ENCODE data around the gene TBC1D22B. TPM values are rescaled to one million over a fixed set of nuclear protein-coding genes. Genes with fewer than 3 reads are reported as not detected.
A peak's percentile ranks its signal among the peaks of the same experiment; 100 is the strongest.

The TBC1D22B gene
- total and polyA plus RNA-seq, 2 of the 13 experiments (the other 11 are each of a cell fraction or from before 2014, with no cell fraction given), result 9.7 to 12.9 TPM

DNA sequence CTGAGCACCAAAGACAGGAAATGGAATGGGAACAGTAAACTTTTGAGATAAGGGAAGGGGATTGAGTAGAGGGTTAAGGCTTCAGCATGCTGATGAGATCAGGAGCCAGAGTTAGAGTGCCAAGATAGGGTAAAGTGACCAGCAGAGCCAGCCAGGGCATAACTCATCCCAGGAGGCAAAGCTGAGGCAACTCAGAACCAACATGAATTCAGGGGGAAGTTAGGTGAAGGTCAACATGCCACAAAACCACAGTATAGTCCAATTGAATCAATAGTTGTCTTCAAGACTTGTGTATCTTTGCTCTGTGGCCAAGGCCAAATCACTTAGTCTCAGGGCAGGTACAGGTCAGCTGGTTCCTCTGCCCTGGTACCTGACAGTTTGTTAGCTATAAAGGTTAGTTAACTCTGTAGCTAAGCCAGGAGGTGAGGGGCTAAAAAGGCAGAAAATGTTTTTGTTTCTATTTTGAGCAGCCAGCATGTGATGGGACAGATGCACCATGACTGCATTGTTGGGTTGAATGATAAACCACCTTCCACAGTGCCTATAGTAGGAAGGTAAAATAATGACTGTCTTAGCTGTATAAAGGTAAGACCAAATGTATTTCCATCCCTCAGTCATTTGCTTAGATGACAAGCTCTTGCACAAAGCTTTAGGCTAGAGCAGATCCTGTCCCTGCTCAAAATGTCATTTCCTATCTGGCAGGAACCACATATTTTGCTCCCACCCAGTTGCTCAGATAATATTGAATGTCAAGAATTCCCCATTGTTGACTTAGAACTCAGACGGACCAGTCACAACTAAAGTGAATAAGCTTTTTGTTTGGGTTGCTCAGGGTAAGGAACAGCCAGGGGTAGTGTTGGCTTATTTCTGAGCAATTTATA, 112.0 kb downstream of the TBC1D22B start (continued):
- TF ChIP-seq, protein P1, sequence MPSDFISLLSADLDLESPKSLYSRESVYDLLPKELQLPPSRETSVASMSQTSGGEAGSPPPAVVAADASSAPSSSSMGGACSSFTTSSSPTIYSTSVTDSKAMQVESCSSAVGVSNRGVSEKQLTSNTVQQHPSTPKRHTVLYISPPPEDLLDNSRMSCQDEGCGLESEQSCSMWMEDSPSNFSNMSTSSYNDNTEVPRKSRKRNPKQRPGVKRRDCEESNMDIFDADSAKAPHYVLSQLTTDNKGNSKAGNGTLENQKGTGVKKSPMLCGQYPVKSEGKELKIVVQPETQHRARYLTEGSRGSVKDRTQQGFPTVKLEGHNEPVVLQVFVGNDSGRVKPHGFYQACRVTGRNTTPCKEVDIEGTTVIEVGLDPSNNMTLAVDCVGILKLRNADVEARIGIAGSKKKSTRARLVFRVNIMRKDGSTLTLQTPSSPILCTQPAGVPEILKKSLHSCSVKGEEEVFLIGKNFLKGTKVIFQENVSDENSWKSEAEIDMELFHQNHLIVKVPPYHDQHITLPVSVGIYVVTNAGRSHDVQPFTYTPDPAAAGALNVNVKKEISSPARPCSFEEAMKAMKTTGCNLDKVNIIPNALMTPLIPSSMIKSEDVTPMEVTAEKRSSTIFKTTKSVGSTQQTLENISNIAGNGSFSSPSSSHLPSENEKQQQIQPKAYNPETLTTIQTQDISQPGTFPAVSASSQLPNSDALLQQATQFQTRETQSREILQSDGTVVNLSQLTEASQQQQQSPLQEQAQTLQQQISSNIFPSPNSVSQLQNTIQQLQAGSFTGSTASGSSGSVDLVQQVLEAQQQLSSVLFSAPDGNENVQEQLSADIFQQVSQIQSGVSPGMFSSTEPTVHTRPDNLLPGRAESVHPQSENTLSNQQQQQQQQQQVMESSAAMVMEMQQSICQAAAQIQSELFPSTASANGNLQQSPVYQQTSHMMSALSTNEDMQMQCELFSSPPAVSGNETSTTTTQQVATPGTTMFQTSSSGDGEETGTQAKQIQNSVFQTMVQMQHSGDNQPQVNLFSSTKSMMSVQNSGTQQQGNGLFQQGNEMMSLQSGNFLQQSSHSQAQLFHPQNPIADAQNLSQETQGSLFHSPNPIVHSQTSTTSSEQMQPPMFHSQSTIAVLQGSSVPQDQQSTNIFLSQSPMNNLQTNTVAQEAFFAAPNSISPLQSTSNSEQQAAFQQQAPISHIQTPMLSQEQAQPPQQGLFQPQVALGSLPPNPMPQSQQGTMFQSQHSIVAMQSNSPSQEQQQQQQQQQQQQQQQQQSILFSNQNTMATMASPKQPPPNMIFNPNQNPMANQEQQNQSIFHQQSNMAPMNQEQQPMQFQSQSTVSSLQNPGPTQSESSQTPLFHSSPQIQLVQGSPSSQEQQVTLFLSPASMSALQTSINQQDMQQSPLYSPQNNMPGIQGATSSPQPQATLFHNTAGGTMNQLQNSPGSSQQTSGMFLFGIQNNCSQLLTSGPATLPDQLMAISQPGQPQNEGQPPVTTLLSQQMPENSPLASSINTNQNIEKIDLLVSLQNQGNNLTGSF (CRISPR knock-in tag; IDR thresholded peaks at IDR 0.05), result no peak
- no peak for TF ChIP-seq MAF1 (CRISPR knock-in tag; IDR thresholded peaks at IDR 0.05; ENCODE audit: borderline replicate concordance)
- TF ChIP-seq, protein P2, sequence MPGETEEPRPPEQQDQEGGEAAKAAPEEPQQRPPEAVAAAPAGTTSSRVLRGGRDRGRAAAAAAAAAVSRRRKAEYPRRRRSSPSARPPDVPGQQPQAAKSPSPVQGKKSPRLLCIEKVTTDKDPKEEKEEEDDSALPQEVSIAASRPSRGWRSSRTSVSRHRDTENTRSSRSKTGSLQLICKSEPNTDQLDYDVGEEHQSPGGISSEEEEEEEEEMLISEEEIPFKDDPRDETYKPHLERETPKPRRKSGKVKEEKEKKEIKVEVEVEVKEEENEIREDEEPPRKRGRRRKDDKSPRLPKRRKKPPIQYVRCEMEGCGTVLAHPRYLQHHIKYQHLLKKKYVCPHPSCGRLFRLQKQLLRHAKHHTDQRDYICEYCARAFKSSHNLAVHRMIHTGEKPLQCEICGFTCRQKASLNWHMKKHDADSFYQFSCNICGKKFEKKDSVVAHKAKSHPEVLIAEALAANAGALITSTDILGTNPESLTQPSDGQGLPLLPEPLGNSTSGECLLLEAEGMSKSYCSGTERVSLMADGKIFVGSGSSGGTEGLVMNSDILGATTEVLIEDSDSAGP (CRISPR knock-in tag; IDR thresholded peaks at IDR 0.05; ENCODE audit: borderline replicate concordance), result peak; percentile 38; the same call in 1 of the 2 replicates
- TF ChIP-seq, protein P3, sequence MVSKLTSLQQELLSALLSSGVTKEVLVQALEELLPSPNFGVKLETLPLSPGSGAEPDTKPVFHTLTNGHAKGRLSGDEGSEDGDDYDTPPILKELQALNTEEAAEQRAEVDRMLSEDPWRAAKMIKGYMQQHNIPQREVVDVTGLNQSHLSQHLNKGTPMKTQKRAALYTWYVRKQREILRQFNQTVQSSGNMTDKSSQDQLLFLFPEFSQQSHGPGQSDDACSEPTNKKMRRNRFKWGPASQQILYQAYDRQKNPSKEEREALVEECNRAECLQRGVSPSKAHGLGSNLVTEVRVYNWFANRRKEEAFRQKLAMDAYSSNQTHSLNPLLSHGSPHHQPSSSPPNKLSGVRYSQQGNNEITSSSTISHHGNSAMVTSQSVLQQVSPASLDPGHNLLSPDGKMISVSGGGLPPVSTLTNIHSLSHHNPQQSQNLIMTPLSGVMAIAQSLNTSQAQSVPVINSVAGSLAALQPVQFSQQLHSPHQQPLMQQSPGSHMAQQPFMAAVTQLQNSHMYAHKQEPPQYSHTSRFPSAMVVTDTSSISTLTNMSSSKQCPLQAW (CRISPR knock-in tag; IDR thresholded peaks at IDR 0.05), result no peak
- no peak for TF ChIP-seq HNRNPH1 (optimal IDR thresholded peaks at IDR 0.05; ENCODE audit: low read depth, low read length)
- TF ChIP-seq ZNF605 (CRISPR knock-in tag; IDR thresholded peaks at IDR 0.05), result no peak
- TF ChIP-seq ZSCAN31 (CRISPR knock-in tag; IDR thresholded peaks at IDR 0.05; ENCODE audit: low read depth), result peak; percentile 37; the same call in 1 of the 2 replicates
- TF ChIP-seq ZMYM2 (CRISPR knock-in tag; IDR thresholded peaks at IDR 0.05), result 0 out of 2 replicates have a peak, but pooled peaks have one; percentile 30
- TF ChIP-seq ZNF431 (CRISPR knock-in tag; IDR thresholded peaks at IDR 0.05; ENCODE audit: borderline replicate concordance, low read depth), result no peak
- TF ChIP-seq HNRNPL (IDR thresholded peaks at IDR 0.05; ENCODE audit: low read depth, low read length), result no peak
- TF ChIP-seq ZNF160 (CRISPR knock-in tag; IDR thresholded peaks at IDR 0.05), result no peak
- TF ChIP-seq, protein P4, sequence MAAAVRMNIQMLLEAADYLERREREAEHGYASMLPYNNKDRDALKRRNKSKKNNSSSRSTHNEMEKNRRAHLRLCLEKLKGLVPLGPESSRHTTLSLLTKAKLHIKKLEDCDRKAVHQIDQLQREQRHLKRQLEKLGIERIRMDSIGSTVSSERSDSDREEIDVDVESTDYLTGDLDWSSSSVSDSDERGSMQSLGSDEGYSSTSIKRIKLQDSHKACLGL (CRISPR knock-in tag; IDR thresholded peaks at IDR 0.05), result no peak
- no peak for TF ChIP-seq NFE2L2 (IDR thresholded peaks at IDR 0.05; ENCODE audit: low read length)
- no peak for TF ChIP-seq GTF3A (CRISPR knock-in tag; conservative IDR thresholded peaks at IDR 0.05)
- no peak for TF ChIP-seq NCOR1 (IDR thresholded peaks at IDR 0.05; ENCODE audit: borderline replicate concordance, low read length)
- no peak for TF ChIP-seq MTA3 (CRISPR knock-in tag; IDR thresholded peaks at IDR 0.05)
- TF ChIP-seq KLF9 (CRISPR knock-in tag; IDR thresholded peaks at IDR 0.05; ENCODE audit: low read depth), result 0 out of 2 replicates have a peak, but pooled peaks have one; percentile 41
- TF ChIP-seq ZFP37 (CRISPR knock-in tag; IDR thresholded peaks at IDR 0.05; ENCODE audit: borderline replicate concordance), result no peak
- TF ChIP-seq, protein P5, sequence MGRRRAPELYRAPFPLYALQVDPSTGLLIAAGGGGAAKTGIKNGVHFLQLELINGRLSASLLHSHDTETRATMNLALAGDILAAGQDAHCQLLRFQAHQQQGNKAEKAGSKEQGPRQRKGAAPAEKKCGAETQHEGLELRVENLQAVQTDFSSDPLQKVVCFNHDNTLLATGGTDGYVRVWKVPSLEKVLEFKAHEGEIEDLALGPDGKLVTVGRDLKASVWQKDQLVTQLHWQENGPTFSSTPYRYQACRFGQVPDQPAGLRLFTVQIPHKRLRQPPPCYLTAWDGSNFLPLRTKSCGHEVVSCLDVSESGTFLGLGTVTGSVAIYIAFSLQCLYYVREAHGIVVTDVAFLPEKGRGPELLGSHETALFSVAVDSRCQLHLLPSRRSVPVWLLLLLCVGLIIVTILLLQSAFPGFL (CRISPR knock-in tag; IDR thresholded peaks at IDR 0.05), result no peak

All from HepG2 (cell line).